ENCODE results near the gene CEACAM16.
"Not testable (repeated sequence)": the region's sequence is repeated elsewhere in the genome, so short reads cannot be mapped to it uniquely, and the experiment has no call there.

CEACAM16 gene

DNA sequence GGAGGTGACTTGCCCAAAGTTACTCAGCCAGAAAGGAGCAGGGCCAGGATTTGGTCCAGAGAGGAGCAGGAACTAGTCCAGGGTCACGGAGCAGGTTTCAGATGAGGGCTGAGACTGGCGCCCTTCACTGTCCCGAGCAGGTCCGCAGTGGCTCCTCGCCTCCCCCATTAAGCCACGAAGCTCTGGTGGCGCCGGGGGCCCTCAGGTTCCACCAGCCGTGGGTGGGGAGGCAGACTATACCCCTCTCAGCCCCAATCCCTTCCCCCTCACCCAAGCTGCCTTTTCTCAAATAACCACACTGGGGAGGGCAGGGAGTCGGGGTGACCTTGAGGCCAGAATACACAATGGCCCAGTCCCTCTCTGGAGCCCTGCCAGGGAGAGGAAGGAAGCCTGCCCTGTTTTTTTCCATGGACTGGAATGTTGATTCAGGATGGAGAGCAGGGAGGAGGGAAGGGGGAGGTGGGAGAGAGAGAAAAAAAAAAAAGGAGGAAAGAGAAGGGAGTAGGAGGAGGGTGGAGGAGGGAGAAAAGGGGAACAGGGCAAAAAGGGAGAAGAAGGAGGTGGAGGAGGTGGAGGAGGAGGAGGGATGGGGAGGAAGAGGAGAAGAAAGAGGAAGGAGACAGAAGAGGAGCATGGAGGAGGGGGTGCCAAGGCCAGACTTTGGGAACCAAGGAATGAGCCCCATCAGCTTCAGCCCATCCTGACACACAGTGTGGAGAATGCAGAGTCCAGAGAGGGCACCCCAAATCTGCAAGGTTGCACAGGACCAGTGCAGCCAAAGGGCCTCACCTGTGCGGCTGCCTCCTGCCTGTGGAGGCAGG lies 19.7 kb downstream of the CEACAM16 start (continued):
- TF ChIP-seq, protein P1, sequence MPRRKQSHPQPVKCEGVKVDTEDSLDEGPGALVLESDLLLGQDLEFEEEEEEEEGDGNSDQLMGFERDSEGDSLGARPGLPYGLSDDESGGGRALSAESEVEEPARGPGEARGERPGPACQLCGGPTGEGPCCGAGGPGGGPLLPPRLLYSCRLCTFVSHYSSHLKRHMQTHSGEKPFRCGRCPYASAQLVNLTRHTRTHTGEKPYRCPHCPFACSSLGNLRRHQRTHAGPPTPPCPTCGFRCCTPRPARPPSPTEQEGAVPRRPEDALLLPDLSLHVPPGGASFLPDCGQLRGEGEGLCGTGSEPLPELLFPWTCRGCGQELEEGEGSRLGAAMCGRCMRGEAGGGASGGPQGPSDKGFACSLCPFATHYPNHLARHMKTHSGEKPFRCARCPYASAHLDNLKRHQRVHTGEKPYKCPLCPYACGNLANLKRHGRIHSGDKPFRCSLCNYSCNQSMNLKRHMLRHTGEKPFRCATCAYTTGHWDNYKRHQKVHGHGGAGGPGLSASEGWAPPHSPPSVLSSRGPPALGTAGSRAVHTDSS (tag by site-specific recombination; IDR thresholded peaks at IDR 0.05), result peak; percentile 57; the same call in 1 of the 2 replicates
- TF ChIP-seq ZNF398 (tag by site-specific recombination; IDR thresholded peaks at IDR 0.05), result peak; percentile 83
- TF ChIP-seq ZBTB17 (tag by site-specific recombination; IDR thresholded peaks at IDR 0.05), result peak; percentile 37; the same call in 1 of the 2 replicates
- no peak for TF ChIP-seq ZNF660 (tag by site-specific recombination; IDR thresholded peaks at IDR 0.05)
- TF ChIP-seq ZNF366 (tag by site-specific recombination; conservative IDR thresholded peaks at IDR 0.05), result peak; percentile 44; the same call in 1 of the 2 replicates
- peak; percentile 97 for TF ChIP-seq ZFHX2 (tag by site-specific recombination; conservative IDR thresholded peaks at IDR 0.05)
- peak; percentile 79 for TF ChIP-seq WT1 (tag by site-specific recombination; IDR thresholded peaks at IDR 0.05)

GRCh38 chr19:44719262-44719701 lies 20.3 kb downstream of the CEACAM16 start:
- CTCF ChIA-PET, result interaction anchor here (1.3 to 2.8 kb wide), 3 partner anchors 30 to 143 kb away, joined by 4 to 18 read pairs (median 5); no protein-coding TSS in a partner anchor
- TF ChIP-seq ZBTB20 (tag by site-specific recombination; IDR thresholded peaks at IDR 0.05), result no peak
- no peak for TF ChIP-seq AEBP2 (tag by site-specific recombination; IDR thresholded peaks at IDR 0.05; ENCODE audit: borderline replicate concordance)
- TF ChIP-seq ZNF623 (tag by site-specific recombination; IDR thresholded peaks at IDR 0.05), result peak; percentile 84
- no peak for TF ChIP-seq ZNF274 (IDR thresholded peaks at IDR 0.05; ENCODE audit: low read length)
- TF ChIP-seq ZNF274 (tag by site-specific recombination; IDR thresholded peaks at IDR 0.05; ENCODE audit: borderline replicate concordance), result no peak
- no peak for TF ChIP-seq ZNF324 (tag by site-specific recombination; IDR thresholded peaks at IDR 0.05)
- no peak for TF ChIP-seq MEIS1 (CRISPR knock-in tag; IDR thresholded peaks at IDR 0.05; ENCODE audit: borderline replicate concordance)
- no peaks in the 10 kb centered on the region for H3K9me3 ChIP-seq (ENCODE audit: control insufficient read depth, insufficient read depth, low read depth, low read length)
- H3K4me3 ChIP-seq (ENCODE audit: low read depth, low read length), result no peak overlapping the region
- POLR2A ChIA-PET, result no interaction called here
- peaks cover 9% of the 10 kb centered on the region for H3K4me1 ChIP-seq (ENCODE audit: control insufficient read depth, insufficient read depth, low read length)
- no peak overlapping the region for H3K27ac ChIP-seq (ENCODE audit: extremely low read depth, low read depth, low read length)
- no peaks in the 10 kb centered on the region for H3K36me3 ChIP-seq (ENCODE audit: control insufficient read depth in 2 of 2, insufficient read depth in 1 of 2, low read length in 2 of 2)

DNA sequence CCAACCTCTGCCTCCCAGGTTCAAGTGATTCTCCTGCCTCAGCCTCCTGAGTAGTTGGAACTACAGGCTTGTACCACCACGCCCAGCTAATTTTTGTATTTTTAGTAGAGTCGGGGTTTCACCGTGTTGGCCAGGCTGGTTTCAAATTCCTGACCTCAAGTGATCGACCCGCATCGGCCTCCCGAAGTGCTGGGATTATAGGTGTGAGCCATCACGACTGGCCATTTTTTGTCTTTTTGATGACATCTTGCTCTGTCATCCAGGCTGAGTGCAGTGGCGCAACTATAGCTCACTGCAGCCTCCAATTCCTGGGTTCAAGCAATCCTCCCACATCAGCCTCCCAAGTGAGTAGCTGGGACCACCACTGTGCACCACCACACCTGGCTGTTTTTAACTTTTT lies 21.4 kb downstream of the CEACAM16 start:
- CTCF ChIA-PET, result interaction anchor here (0.6 to 11.1 kb wide), 8 partner anchors 27 to 150 kb away, joined by 3 to 453 read pairs (median 6); partner anchors contain the start of gene NECTIN2
- H3K36me3 ChIP-seq (ENCODE audit: control insufficient read depth in 2 of 2, insufficient read depth in 1 of 2, low read length in 2 of 2); H3K4me3 ChIP-seq (ENCODE audit: low read depth, low read length); H3K27ac ChIP-seq (ENCODE audit: extremely low read depth, low read depth, low read length); H3K9me3 ChIP-seq (ENCODE audit: control insufficient read depth, insufficient read depth, low read depth, low read length); H3K4me1 ChIP-seq (ENCODE audit: control insufficient read depth, insufficient read depth, low read length); POLR2A ChIA-PET: not testable (repeated sequence)
